Measurements from ENCODE around the gene USP15.

DNA sequence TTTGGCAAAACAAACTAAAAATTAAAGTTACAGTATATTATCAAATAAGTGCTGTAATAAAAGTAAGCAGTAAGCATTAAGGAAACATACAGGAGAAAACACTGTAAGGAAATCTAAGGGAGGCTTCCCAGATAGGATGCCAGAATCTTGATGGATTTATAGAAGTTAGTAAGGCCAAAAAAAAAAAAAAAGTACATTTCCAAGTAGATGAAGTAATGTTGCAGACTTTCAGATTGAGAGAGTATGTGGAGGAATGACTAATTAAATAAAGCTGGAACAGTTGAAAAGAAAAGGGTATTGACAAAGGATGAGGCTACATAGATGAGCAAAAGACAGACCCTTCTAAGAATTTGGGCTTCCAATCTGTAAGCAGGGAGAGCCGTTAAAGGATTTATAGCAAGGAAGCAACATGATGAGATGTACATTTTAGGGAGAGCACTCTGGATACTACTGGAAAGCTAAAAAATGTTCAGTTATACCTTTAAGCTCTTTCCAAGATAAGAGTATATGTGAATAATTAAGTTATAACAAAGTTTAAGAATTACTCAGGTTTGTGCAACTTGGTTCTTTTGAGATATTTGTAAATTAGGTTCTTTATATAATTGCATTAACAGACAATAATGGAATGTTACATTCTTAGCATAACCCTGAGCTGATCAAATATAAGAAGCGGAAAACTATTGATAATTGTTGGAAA is 119.0 kb downstream of the USP15 start:
- TF ChIP-seq CTCF (IDR thresholded peaks at IDR 0.05) (no peak), POLR2A (IDR thresholded peaks at IDR 0.05) (no peak)

Data from lower leg skin (tissue), 3 donors.